Dedifferentiated amniotic fluid mesenchymal stem cell (primary cell): Measurements from ENCODE around the gene SPINT2.
"Not testable (repeated sequence)": the region's sequence is repeated elsewhere in the genome, so short reads cannot be mapped to it uniquely, and the experiment has no call there.

Experiments
- DNase-seq: peaks from one replicate; pipeline ENCODE4 v3.0.0-alpha.2; 2016; ENCODE audit errors: extremely low spot score

Gene SPINT2

DNA sequence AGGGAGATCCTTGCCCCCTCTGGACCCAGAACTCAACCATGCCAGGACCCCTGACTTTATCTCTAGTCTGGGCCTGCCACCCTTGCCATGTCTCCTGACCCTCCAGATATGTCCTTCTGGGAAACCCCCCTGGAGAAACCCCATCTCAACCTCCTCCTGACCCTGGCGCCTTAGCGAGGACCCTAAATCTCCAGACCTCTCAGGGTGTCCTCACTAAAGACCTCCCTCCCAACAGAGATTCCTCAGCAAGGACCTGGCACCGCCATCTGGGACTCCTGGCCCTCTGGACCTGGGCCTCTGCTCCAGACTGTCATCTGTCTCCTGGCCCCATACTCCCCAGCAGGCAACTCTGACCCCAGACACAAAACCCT is 56.6 kb downstream of the SPINT2 start:
- DNase-seq, result no peak

DNA sequence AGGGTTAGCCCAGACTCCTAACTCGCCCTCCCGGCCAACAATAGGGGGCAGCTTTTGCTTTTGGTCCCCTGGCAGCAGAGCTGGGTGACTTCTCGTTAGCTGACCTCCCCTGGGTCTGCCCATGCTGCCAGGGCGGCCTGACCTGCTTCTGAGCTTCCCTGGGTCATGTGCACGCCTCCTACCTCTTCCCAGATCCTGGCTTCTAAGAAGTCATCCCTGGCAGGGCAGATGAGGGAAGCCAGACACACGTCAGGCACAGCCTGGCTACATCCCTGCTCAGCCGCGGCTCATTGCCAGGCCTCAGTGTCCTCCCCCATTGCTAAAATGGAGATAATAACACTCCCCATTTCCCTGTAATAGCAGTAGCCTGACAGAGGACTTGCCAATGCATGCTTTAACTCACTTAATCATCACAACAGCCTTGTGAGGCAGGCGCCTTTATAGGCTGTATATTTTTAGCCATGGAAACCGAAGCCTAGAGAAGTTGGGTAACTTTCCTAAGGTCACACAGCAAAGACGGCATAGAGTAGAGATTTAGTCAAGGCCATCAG is 57.3 kb downstream of the SPINT2 start:
- no peak for DNase-seq

DNA sequence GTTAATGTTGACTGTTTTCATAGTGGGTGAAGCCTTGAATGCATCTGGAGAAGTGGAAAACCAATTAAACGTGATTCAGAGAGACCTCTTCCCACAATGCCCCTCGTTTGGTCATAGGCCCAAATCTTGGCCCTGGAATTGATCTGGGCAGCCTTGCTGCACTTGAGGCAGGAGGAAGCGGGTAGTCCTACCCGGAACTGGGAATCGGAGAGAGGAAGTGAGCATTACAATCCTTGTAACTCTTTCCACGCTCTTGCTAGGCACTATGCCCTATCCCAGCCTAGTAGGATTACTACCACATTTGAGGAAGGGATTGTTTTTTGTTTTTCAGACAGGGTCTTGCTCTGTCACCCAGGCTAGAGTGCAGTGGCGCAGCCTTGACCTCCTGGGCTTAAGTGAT is 58.9 kb downstream of the SPINT2 start:
- DNase-seq, result no peak

DNA sequence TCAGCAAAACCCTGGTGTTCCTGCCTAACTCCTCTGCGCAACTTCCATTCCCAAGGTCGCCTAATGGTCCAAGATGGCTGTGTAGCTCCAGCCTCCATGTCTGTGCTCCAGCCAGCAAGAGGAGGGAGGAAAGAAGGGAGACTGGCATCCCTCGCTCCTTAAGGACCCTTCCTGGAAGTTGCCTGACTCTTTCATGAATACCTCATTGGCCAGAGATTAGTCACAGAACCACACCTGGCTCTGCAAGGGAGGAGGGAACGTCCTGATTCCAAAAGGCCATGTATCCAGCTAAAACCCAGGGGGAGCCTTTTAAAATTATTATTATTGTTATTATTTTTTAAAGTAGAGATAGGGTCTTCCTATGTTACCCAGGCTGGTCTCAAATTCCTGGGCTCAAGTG is 60.1 kb downstream of the SPINT2 start:
- DNase-seq, result no peak

DNA sequence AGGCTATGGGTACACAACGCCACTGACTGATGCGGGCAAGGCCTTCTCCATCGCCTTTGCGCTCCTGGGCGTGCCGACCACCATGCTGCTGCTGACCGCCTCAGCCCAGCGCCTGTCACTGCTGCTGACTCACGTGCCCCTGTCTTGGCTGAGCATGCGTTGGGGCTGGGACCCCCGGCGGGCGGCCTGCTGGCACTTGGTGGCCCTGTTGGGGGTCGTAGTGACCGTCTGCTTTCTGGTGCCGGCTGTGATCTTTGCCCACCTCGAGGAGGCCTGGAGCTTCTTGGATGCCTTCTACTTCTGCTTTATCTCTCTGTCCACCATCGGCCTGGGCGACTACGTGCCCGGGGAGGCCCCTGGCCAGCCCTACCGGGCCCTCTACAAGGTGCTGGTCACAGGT is 62.2 kb downstream of the SPINT2 start:
- DNase-seq, result no peak

DNA sequence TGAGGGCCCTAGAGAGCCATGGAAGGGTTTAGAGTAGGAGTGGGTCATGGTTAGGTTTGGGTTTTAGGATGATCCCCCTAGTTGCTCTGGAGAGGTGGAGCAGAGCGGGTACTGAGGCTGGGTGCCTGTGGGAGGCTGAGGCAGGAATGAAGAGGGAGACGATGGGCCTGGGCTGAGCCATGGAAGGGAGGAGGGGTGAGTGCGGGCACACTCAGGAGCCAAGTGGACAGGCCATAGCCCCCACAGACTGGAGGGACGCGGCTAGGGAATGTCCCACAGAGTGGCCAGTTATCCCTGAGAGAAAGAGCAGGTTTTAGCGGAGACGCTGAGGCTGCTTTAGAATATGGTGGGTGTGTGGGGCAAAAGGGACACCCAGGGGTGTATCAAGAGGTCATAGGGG is 65.3 kb downstream of the SPINT2 start:
- no peak for DNase-seq

GRCh38 chr19:38331728-38332127 is 67.4 kb downstream of the SPINT2 start:
- DNase-seq, result no peak

- DNase-seq, result no peak
Observed at GRCh38 chr19:38333245-38333644, 68.9 kb downstream of the SPINT2 start.

GRCh38 chr19:38335949-38336637 is 71.7 kb downstream of the SPINT2 start:
- peak; percentile 94 for DNase-seq

GRCh38 chr19:38336638-38337359 is 72.4 kb downstream of the SPINT2 start:
- DNase-seq, result peak; percentile 86

GRCh38 chr19:38337360-38337653 is 72.9 kb downstream of the SPINT2 start:
- no peak for DNase-seq

- not testable (repeated sequence) for DNase-seq
Observed at GRCh38 chr19:38339011-38339410, 74.6 kb downstream of the SPINT2 start.

DNA sequence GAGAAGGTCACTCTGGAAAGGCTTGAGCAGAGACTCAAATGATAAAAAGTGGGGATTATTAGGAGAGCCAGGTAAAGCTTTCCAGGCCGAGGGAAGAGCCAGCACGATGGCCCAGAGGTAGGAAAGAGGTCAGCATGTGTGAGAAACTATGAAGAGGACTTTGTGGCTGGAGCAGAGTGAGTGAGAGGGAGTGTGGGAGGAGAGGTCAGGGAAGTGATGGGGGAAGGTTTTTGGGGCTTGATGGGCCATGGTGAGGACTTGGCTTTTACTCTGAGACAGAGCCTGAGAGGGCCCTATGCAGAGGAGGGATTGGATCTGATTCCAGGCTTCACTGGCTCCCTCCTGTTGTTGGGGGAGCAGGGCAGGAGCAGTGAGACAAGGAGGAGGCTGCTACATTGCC is 76.6 kb downstream of the SPINT2 start:
- DNase-seq, result no peak
